Measurements from ENCODE around the gene PIM1. TPM values are rescaled to one million over a fixed set of nuclear protein-coding genes. Genes with fewer than 3 reads are reported as not detected.
A peak's percentile ranks its signal among the peaks of the same experiment; 100 is the strongest.
"Not testable (repeated sequence)": the region's sequence is repeated elsewhere in the genome, so short reads cannot be mapped to it uniquely, and the experiment has no call there.

The PIM1 gene
- total RNA-seq, 1 experiment from 2014 or later = 18.6 TPM

DNA sequence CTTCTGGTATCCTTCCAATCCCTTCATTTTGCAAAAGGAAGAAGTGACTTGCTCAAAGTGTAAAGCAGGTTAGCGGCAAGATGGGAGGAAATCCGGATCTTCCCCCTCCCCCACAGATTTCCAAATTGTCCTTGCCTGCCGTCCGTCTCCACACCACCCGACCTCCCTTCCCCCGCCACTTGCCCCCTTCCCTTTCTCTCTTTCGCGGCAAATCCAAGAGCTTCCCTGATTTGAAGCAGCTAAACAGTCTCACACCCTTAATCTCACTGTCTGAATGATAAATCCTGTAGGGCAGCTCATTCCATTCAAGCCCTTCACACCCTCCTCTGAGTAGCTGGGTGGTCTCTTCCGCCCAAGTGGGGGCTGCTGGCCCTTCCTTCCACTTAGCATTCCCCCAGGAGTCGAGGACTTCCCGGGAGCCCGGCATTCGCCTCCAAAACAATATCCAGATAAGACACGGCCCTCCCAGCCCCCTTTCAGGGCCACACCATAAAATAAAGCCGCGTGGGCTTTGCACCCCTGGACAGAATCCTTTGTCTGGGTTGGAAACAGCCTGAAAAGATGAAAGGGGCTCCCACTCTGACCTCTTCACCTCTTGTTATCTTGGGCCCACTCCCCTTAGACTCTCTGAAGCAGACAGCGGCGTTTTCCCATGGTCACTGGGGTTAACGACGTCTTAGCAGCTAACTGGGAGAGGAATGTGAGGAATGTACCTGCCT is 44.0 kb upstream of the PIM1 start:
- H3K36me3 Mint-ChIP-seq (ENCODE audit: insufficient read depth, unreplicated experiment) = peaks cover 19% of the 10 kb centered on the region
- H3K9me3 Mint-ChIP-seq (ENCODE audit: low read depth, unreplicated experiment) = no peaks in the 10 kb centered on the region
- peaks cover 50% of the 10 kb centered on the region for H3K4me1 Mint-ChIP-seq (ENCODE audit: low read depth, unreplicated experiment)
- no peak for TF ChIP-seq CTCF (IDR thresholded peaks at IDR 0.05; ENCODE audit: unreplicated experiment)
- H3K27ac Mint-ChIP-seq (ENCODE audit: unreplicated experiment) = peak overlapping the region; percentile 55
- H3K4me3 Mint-ChIP-seq (ENCODE audit: low read depth, unreplicated experiment) = peak overlapping the region; percentile 20
- intact Hi-C loops (cut with micrococcal nuclease; ENCODE audit: unreplicated experiment) = no loop called here
- no peak for DNase-seq
- CTCF ChIA-PET = interaction anchor here (0.6 to 0.9 kb wide), 3 partner anchors 62 to 72 kb away, joined by 3 read pairs; no protein-coding TSS in a partner anchor
- H3K27me3 Mint-ChIP-seq (ENCODE audit: unreplicated experiment) = no peaks in the 10 kb centered on the region
- no TSS peak for BruUV-seq (replicated peaks)

GRCh38 chr6:37126493-37126958 is 43.4 kb upstream of the PIM1 start:
- H3K27me3 Mint-ChIP-seq (ENCODE audit: unreplicated experiment) = no peaks in the 10 kb centered on the region
- peak overlapping the region; percentile 55 for H3K27ac Mint-ChIP-seq (ENCODE audit: unreplicated experiment)
- BruUV-seq (replicated peaks) = no TSS peak
- CTCF ChIA-PET = interaction anchor here (0.9 kb wide), 1 partner anchor 70 kb away, joined by 3 read pairs; no protein-coding TSS in a partner anchor
- no peaks in the 10 kb centered on the region for H3K9me3 Mint-ChIP-seq (ENCODE audit: low read depth, unreplicated experiment)
- H3K4me3 Mint-ChIP-seq (ENCODE audit: low read depth, unreplicated experiment) = peak overlapping the region; percentile 20
- no peak for DNase-seq
- TF ChIP-seq CTCF (IDR thresholded peaks at IDR 0.05; ENCODE audit: unreplicated experiment) = no peak
- peaks cover 20% of the 10 kb centered on the region for H3K36me3 Mint-ChIP-seq (ENCODE audit: insufficient read depth, unreplicated experiment)
- intact Hi-C loops (cut with micrococcal nuclease; ENCODE audit: unreplicated experiment) = no loop called here
- H3K4me1 Mint-ChIP-seq (ENCODE audit: low read depth, unreplicated experiment) = peaks cover 55% of the 10 kb centered on the region

DNA sequence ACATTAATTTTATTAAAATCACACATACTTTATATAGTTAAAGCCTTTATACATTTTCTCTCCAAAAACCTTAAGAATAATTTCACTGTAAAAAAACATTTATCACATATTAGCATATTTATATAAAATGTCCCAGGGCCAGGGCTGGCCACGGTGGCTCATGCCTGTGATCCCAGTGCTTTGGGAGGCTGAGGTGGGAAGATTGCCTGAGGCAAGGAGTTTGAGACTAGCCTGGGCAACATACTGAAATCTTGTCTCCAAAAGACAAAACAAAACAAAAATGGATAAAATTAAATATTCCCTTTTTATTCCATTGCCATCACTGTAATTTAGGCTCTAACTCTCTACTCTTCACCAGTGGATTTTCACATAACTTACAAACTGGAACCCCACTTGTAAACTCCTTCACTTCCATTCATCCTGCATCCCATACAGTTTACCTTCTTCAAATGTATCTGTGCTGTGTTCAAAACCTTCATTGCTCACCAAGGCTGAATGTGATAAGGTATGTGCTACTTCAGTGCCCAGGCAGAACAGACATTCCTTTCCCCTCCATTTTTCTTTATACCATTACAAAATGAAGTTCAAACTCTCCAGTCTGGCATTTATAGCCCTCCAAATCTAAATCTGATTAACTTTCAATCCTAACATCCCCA is 42.9 kb upstream of the PIM1 start:
- no peaks in the 10 kb centered on the region for H3K27me3 Mint-ChIP-seq (ENCODE audit: unreplicated experiment)
- no peak for TF ChIP-seq CTCF (IDR thresholded peaks at IDR 0.05; ENCODE audit: unreplicated experiment)
- BruUV-seq (replicated peaks) = no TSS peak
- peaks cover 20% of the 10 kb centered on the region for H3K36me3 Mint-ChIP-seq (ENCODE audit: insufficient read depth, unreplicated experiment)
- CTCF ChIA-PET = interaction anchor here (1.1 kb wide), 1 partner anchor 82 kb away, joined by 3 read pairs; no protein-coding TSS in a partner anchor
- H3K4me3 Mint-ChIP-seq (ENCODE audit: low read depth, unreplicated experiment) = no peak overlapping the region
- intact Hi-C loops (cut with micrococcal nuclease; ENCODE audit: unreplicated experiment) = no loop called here
- H3K27ac Mint-ChIP-seq (ENCODE audit: unreplicated experiment) = peak overlapping the region; percentile 29
- no peaks in the 10 kb centered on the region for H3K9me3 Mint-ChIP-seq (ENCODE audit: low read depth, unreplicated experiment)
- DNase-seq = no peak
- H3K4me1 Mint-ChIP-seq (ENCODE audit: low read depth, unreplicated experiment) = peaks cover 61% of the 10 kb centered on the region

DNA sequence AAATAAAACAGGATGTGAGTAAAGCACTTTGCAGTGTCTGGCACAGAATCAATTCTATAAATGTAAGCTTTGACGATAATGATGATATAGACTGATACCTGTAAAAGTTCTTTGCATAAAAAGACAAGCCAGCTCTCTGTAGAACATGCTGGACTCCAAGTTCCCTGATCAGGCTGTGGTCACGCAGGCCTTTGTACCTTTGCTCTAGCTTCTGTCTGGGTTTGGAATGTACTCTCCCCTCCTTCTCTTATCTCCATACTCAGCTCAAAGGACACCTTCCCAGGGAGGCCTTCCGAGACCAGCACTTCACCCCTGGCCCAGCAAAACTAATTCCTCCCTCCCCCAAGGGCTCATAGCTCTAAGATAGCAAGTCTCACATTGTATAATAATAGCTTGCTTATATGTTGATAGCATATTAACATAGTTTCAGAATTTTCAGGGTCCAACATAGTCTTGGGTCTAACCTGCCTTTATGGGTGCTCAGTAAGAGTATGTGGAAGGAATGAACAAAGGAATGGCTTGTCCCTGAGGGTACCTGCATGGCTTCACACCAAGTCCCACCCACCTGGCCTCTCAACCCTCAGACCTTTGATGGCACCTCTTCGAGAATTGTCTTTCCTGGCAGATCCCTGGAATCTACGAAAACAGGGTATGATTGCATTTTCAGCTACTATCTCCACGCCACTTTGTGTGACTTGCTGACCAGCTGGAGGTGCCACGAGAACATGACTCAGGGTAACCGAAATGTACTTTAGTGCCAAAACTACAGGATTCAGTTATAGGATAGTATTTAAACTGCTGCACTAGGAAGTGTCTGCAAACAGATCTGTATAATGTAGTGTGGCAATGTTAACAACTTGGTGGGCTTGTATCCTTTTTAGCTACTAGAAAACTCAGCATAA is 41.7 kb upstream of the PIM1 start:
- intact Hi-C loops (cut with micrococcal nuclease; ENCODE audit: unreplicated experiment) = no loop called here
- no peak for DNase-seq
- Mint-ChIP-seq H3K4me1 (ENCODE audit: low read depth, unreplicated experiment) (peaks cover 62% of the 10 kb centered on the region), H3K27me3 (ENCODE audit: unreplicated experiment) (no peaks in the 10 kb centered on the region), H3K36me3 (ENCODE audit: insufficient read depth, unreplicated experiment) (peaks cover 20% of the 10 kb centered on the region), H3K9me3 (ENCODE audit: low read depth, unreplicated experiment) (no peaks in the 10 kb centered on the region), H3K27ac (ENCODE audit: unreplicated experiment) (peak overlapping the region; percentile 66), H3K4me3 (ENCODE audit: low read depth, unreplicated experiment) (no peak overlapping the region)
- no TSS peak for BruUV-seq (replicated peaks)
- CTCF ChIA-PET = interaction anchor here (0.6 to 1.1 kb wide), 8 partner anchors 13 to 105 kb away, joined by 3 to 6 read pairs (median 4); no protein-coding TSS in a partner anchor
- no peak for TF ChIP-seq CTCF (IDR thresholded peaks at IDR 0.05; ENCODE audit: unreplicated experiment)

DNA sequence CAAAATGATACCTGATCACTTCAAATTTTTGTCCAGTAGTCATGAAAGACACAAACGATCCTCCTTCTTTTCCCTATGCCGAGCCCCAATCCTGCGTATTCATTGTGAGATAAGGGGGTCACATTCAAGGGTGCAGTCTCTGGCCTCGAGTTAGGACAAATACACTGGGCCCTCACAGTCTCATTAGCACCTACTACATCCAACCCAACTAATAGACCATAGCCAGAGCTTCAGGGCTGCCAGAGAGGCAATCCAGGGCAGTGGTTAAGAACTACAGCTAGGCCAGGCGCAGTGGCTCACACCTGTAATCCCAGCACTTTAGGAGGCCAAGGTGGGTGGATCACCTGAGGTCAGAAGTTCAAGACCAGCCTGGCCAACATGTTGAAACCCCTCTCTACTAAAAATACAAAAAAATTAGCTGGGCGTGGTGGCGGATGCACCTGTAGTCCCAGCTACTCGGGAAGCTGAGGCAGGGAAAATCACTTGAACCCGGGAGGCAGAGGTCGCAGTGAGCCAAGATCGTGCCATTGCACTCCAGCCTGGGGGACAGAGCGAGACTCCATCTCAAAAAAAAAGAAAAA is 41.0 kb upstream of the PIM1 start:
- BruUV-seq (replicated peaks) = not testable (repeated sequence)

More for the DNA sequence above, 41.0 kb upstream of the PIM1 start:
- H3K4me3 Mint-ChIP-seq (ENCODE audit: low read depth, unreplicated experiment); DNase-seq; H3K27me3 Mint-ChIP-seq (ENCODE audit: unreplicated experiment); H3K9me3 Mint-ChIP-seq (ENCODE audit: low read depth, unreplicated experiment); intact Hi-C loops (cut with micrococcal nuclease; ENCODE audit: unreplicated experiment): not testable (repeated sequence)
- CTCF ChIA-PET = interaction anchor here (1.1 kb wide), 1 partner anchor 43 kb away, joined by 5 read pairs; no protein-coding TSS in a partner anchor
- peaks cover 65% of the 10 kb centered on the region for H3K4me1 Mint-ChIP-seq (ENCODE audit: low read depth, unreplicated experiment)
- peaks cover 20% of the 10 kb centered on the region for H3K36me3 Mint-ChIP-seq (ENCODE audit: insufficient read depth, unreplicated experiment)
- H3K27ac Mint-ChIP-seq (ENCODE audit: unreplicated experiment) = peak overlapping the region; percentile 66
